ENCODE results near the gene EGFL8. TPM values are rescaled to one million over a fixed set of nuclear protein-coding genes. Genes with fewer than 3 reads are reported as not detected.
A peak's percentile ranks its signal among the peaks of the same experiment; 100 is the strongest.

EGFL8 gene
- polyA plus RNA-seq, 3 donors: 5.3 to 49.7 (median 12.4) TPM

DNA sequence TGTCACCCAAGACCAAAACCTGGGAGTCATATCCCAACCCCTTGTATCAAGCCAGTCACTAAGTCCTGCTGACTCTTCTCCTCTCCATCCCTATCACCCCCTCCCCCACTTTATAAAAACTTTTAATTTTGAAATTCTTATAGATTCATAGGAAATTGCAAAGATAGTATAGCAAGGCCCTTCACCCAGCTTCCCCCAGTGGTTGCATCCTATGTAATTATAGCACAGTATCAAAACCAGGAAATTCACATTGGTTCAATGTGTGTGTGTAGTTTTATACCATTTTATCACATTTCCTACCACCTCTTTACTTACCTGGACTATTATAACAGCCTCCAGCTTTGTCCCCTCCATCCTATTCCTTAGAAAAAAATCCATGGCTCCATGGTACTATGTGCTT, 6.3 kb upstream of the EGFL8 start:
- no peak overlapping the region for H3K27ac ChIP-seq (ENCODE audit: low read depth, low read length)

DNA sequence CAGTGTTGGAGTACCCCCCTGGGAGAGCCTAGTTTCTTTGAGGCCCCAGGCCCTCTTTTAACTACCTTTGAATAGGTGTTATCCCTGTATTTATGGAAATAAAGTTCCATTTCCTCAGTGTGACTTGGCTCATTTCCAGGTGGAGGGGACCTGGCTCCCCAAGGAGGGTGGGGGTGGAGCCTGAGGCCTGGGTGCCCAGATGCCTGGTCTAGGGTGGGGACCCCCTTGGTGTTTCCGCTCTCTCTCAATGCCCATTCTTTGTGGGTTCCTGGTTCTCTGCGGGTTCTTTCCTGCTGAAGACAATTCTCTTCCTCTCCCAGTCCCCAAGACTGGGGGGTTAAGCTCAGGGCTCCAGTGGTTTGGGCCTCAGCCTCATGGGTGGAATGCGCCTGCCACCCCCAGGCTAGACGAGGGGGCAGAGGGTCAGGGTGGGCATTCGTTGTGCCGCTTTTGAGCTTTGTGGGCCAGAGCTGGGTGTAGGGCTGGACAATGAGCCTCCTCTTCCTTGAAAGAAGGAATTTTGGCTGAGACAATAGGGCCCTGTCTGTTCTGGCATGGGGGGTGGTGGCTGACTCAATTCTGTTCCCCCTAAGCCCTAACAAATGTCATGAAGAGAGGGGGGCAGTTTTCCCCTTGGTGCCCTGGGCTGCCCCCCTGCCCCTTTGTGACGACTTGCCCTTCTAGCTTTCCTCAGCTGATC, 686 bp upstream of the EGFL8 start:
- WGBS, 3 donors: 81 to 85% (median 81%) methylated on average over 7 of the region's 7 CpGs
- H3K27ac ChIP-seq (ENCODE audit: low read depth, low read length): no peak overlapping the region

DNA sequence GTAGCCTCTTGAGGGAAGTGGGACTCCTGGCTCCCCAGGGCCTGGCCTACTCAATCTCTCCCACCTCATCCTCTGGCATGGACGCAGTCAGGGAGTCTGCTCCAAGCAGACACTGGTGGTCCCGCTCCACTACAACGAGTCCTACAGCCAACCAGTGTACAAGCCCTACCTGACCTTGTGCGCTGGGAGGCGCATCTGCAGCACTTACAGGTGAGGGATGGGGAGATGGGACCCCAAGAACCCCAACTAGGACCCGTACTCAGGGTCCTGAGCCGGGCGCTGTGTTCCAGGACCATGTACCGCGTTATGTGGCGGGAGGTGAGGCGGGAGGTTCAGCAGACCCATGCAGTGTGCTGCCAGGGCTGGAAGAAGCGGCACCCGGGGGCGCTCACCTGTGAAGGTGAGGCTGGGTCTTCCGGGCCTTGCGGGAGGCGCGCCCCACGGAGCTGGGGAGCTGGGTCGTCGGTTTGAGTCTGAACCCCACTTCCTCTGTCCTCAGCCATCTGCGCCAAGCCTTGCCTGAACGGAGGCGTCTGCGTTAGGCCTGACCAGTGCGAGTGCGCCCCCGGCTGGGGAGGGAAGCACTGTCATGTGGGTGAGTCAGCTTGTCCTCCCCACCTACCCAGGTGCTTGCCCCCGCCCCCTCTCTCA, 2.1 kb downstream of the EGFL8 start:
- H3K27ac ChIP-seq (ENCODE audit: low read depth, low read length): no peak overlapping the region
- 86 to 90% (median 86%) methylated on average over 30 of the region's 30 CpGs for WGBS, 3 donors

DNA sequence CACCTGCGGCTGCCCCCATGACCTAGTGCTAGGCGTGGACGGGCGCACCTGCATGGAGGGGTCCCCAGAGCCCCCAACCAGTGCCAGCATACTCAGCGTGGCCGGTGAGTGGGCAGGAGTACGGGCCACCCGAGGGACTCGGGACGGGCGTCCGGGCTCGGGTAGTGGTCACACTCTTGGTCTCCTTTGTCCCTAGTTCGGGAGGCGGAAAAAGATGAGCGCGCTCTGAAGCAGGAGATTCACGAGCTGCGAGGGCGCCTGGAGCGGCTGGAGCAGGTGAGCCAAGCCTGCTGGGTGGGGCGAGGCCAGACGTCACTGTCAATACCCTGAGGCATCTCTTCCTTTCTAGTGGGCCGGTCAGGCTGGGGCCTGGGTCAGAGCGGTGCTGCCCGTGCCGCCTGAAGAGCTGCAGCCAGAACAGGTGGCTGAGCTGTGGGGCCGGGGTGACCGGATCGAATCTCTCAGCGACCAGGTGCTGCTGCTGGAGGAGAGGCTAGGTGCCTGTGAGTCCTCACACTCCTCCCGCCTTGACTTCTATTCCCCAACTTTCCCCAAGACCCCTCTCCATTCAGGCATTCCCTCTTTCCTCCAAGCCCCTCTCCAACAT, 2.9 kb downstream of the EGFL8 start:
- WGBS, 3 donors: 86 to 87% (median 87%) methylated on average over 31 to 32 of the region's 32 CpGs
- H3K27ac ChIP-seq (ENCODE audit: low read depth, low read length): no peak overlapping the region

DNA sequence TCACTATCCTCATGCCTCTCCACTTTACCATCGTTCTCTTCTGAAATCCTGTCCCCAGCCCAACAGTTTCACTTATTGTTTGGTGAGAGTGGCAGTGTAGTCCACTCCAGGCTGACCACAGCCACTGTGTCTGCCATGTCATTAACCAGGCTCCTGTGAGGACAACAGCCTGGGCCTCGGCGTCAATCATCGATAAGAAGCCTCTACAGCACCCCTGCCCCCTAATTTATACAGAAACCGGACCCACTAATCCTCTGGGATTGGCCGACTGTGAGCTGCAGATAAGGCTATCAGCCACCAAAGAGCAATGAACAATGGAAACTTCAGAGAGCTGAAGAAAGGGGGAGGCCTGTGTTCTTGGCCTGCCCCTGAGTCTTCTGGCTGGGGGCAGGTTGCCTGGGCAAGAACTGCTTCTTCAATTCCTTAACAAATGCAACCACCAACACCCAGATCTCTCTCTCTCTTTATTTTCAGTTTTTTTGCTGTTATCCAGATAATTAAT, 3.4 kb downstream of the EGFL8 start:
- 44 to 80% (median 76%) methylated on average over 6 of the region's 6 CpGs for WGBS, 3 donors
- H3K27ac ChIP-seq (ENCODE audit: low read depth, low read length): no peak overlapping the region

DNA sequence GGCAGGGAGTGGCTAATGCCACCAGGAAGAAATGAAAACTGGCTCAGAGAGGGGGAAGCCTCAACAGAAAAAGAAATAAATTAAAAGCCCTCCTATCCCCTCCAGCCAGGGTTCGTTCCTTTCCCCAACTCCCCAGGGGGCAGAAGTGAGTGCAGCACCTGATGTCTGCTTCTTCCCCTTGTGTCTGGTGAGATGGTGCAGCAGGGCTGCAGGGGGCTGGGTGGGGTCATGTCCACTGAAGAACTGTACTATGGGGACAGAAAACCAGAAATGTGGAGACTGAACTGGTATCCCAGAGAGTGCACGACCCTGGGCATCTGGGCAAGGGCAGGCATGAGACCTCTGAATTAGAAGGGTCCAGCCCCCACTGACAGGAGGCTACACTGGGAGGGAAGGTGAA, 4.0 kb downstream of the EGFL8 start:
- no peak overlapping the region for H3K27ac ChIP-seq (ENCODE audit: low read depth, low read length)
- 67 to 86% (median 78%) methylated on average over 2 of the region's 2 CpGs for WGBS, 3 donors

DNA sequence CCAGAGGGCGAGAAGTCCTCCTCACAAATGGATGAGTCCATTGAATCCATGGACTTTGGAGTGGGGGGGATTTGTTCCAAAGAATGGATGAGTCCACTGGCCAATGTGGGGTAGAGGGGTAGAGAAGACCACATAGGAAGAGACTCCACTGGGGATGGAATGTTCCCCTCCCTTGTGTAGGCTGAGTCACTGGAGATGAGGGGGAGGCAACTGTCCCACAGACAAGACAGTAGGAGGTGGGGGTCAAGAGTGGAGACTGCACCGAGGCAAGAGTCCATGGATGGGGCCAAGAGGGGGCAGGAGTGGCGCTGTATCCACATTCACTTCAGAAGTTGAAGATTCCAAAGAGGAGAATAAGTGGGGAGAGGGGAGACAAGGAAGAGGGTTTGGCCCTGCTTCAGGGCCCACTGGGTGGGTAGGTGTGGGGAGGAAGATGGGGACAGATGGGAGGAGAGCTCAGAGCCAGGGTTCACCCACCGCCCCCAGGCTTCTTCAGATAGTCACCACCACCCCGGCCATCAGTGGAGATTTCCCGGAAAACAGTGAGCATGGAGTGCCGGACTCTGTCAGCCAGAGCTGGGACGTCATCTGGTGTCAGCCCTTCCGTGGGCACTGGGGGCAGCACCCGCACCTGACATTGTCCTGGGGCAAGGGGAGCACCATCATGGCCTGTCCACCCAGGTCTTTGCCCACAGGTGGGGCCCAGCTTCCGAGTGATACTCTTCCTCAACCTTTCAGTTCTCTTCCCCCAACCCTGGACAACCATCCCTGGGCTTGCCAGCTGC, 4.6 kb downstream of the EGFL8 start:
- WGBS, 3 donors: 81 to 84% (median 83%) methylated on average over 11 of the region's 11 CpGs
- no peak overlapping the region for H3K27ac ChIP-seq (ENCODE audit: low read depth, low read length)

DNA sequence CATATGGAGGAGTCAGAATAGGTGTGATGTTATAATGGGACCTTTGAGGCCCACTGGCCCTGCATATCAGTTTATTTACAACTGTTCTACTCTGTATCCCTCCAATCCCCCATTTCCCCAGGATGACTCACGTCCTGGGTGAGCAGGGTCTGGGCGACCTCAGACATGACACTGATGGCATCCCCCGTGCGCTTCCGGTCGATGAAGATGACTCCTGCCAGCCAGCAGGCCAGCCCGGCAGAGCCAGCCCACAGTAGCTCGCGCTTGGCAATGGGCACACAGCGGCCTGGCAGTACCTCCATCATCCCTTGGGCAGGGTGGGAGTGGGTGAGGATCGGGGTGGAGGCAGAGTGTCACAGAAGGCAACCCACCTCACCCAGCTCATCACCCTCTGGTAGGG, 5.9 kb downstream of the EGFL8 start:
- H3K27ac ChIP-seq (ENCODE audit: low read depth, low read length): no peak overlapping the region
- WGBS, 3 donors: 90 to 98% (median 92%) methylated on average over 11 of the region's 11 CpGs

DNA sequence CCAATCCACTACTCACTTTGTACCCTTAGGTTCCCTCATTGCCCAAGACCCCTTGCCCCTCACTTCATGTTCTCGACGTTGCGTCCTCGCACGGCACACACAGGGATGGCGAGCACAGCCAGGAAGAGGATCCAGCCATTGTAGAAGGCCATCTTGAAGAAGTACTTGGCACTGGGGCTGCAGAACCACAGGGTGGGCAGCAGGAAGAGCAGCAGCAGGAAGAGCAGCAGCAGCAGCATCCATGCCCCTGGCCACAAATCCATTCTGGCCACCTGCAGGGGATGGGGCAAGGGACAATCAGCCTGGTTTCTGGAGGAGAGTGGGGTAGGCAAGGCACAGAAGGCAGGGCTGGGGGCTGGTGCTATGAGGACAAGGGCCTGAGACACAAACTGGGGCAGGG, 6.8 kb downstream of the EGFL8 start:
- H3K27ac ChIP-seq (ENCODE audit: low read depth, low read length): no peak overlapping the region
- WGBS, 3 donors: 91 to 96% (median 95%) methylated on average over 6 of the region's 6 CpGs

DNA sequence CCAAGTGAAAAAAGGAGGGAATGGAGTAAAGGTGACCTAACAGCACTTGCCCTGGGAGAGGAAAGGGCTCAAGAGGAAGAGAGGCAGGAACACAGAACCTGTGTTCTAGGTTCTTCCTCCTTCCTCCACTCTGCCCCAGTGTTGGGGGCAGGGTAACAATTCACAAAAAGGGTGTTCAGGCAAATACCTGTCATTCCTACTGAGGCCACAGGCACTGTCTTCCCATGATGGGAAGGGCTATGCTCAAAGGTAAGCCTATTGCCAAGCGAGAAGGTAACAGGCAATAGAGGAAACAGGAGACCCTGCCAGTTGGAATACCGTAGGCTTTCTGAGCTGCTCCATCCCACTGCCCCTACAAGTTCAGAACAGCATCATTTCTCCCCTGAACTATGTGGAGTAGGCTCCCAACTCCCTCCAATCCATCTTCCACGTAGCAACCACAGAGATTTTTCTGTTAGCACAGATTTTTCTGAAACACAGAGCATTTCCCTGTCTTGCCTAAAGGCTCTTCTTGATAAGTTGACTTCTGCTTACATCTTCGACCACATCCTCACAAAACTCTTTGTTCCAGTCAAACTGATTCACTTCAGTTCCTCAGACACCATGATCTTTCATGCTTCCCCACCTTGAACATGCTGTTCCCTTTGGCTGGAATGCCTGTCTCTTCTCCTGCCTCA, 8.8 kb downstream of the EGFL8 start:
- no peak overlapping the region for H3K27ac ChIP-seq (ENCODE audit: low read depth, low read length)
- 68 to 71% (median 70%) methylated on average over 4 of the region's 4 CpGs for WGBS, 3 donors

DNA sequence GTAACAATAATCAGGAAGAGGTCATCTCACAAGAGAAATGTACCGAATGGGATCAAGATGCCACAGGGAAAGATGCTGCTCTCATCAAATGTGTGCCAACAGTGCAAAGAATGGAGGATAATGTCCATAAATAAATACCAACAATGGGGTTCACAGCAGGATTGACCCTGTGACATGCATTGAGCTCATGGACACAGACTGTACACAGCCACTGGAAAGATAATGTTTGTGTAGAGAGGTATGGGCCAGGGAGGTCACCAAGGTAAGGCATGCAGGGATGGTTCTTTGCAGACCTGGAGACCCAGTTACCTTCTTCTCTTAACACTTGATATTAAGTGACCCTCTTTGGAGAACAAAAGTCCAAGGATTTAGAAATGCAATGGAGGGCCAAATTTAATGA, 10.0 kb downstream of the EGFL8 start:
- no peak overlapping the region for H3K27ac ChIP-seq (ENCODE audit: low read depth, low read length)
- 84 to 89% (median 88%) methylated on average over 1 of the region's 1 CpG for WGBS, 3 donors

DNA sequence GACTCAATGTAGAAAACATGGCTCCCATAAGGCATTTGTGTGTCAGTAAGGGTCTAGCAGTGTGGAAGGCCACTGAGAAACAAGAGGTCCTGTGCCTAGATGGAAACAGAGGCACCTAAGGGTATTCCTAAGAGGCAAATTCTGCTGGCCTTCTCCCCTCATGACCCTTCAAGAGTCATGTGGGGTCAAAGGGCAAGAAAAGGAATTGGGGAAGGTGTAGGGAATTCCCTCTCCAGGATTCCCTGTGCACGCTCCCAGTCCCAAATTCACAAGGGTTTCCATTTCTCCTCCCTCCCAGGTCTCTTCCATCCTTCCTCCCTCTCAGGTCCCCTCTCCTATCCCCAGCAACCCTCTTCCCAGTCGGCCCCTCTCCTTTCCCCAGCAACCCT, 10.9 kb downstream of the EGFL8 start:
- 12 to 13% (median 13%) methylated on average over 2 of the region's 2 CpGs for WGBS, 3 donors
- H3K27ac ChIP-seq (ENCODE audit: low read depth, low read length): no peak overlapping the region

DNA sequence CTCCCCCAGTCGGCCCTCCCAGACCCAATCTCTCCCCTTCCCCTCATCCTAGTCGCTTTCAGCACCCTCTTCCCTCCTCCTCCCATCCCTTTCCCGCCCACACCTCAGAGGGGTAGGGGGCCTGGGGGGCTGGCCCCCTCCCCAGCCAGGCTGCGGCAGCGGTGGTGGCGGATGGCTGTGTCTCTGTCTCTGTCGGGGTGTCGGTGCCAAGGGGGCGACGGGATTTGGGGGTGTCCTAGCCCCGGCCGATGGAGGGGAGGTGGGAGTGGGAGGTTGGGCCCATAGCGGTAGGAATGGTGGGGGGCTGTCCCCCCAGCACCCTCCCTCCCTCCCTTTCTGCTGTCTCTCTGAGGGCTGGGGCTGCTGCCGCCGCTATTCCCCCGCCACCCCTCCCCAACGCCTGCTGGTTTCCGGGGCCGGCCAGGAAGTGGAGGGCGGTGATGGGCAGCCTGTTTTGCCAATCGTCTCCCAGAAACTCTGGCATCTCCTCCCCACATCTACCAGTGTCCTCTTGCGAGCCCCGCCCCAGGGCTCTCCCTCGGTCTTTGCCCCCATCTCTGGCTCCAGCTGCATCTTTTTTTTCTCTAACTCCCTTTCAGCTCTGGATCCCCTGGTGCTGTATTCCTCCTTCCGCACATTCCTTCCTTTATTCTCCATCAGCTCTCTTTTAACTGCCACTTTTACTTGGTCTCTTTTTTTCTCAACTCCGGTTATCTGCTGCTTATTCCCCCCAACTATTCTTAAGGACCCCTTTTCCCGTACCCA, 11.5 kb downstream of the EGFL8 start, which contains the start of gene AGPAT1:
Gene AGPAT1, minus strand, starts transcription at position 374 of the 765 bp plus-strand sequence. CDS start 4,588 bp downstream, outside the sequence.
- peak within 1 kb of the TSS; percentile 51 for H3K27ac ChIP-seq (ENCODE audit: low read depth, low read length)
- WGBS, 3 donors: 1% methylated on average over 23 to 27 of the region's 27 CpGs

DNA sequence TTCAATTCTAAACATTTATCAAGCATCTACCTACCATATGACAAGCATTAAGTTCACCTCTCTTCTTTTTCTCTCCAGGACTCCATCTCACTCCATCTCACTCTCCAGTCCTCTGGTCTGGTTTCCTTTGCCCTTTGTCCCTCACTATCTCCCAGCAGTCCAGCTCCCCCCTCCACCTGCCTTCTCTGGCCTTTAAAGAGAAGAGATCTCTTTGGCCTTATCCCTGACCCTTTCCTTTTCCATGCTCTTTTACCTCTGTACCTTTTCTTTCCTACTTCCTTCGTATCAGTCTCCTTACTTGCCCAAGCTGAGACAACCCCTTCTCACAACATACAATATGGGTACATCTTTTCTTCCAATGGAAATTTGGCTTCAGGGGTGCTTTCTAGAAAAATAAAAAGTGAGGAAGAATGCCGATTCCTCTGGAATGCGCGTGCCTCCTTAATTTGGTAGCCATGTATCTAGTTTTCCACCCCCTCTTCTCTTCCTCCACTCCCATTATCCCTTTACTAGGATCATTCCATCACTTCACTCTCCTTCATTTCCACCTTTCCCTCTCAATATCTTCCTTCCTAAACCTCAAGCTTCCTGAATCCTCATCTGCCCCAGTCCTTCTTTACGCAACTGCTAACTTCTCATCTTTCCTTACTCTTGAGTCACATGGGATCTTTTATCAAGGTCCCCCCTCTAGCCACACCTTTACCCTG, 12.2 kb downstream of the EGFL8 start:
- 16 to 28% (median 26%) methylated on average over 5 of the region's 5 CpGs for WGBS, 3 donors

DNA sequence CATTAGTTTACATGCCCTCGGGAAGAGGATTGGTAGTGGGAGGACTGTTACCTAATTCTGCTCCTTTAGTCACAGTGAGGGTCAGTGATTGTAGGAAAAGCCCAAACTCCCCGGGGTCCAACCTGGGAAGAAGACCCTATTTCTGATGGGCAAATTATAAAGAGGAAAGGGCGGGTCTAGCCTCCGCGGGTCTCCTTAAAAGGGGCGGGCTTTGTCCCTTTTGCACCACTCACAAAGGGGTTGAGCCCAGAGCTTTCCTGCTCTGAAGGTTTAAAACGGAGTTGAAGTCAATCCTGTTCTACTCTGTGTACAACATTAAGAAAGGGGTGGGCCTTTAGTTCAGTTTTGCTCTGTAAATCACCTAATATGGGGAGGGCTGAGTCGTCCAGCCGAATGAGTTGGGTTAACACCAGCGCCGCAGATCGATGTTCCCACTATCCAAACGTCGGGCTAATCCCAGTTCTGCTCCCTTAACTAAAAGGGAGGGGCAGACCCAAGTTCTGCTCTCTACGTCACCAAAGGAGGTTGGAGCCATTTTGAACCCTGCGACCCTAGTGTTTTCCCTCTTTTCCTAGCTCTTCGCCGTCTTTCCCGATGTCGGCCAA, 12.9 kb downstream of the EGFL8 start:
- WGBS, 3 donors: 0 to 1% (median 0%) methylated on average over 19 to 20 of the region's 20 CpGs
- peak overlapping the region; percentile 51 for H3K27ac ChIP-seq (ENCODE audit: low read depth, low read length)

More for the DNA sequence above, 12.2 kb downstream of the EGFL8 start:
- H3K27ac ChIP-seq (ENCODE audit: low read depth, low read length): peak overlapping the region; percentile 51

DNA sequence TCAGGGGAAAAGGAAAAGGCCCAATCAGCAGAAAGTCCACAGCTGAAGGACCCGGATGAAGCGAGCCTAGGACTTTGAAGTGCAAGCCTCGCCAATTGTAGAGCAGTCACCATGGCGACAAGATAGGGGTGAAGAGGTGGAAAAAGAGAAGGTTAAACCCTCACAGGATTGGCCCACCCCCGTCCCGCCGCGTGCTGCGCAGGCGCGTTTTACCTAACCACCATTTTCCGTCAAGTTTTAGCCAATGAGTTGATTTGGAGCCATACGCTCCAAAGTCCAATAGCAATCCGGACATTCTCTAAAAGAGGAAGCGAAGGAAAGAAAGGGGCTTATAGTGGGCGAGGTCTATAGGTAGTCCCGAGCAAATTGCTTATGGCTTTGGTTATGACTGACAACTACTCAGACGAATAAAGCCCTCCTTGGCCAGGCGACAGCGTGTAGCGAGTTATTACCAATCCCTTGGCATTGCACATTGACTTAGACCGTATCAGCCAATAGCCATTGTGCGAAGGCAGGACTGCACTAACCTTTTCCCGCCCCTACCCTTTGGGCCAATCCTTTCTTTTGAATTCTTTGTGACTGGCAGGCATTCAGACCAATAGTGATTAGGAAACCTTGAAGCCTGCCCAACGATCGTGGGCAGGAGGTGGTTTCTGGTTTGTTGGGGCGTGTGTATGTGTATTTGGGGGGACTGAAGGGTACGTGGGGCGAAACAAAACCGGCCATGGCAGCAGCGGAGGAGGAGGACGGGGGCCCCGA, 13.6 kb downstream of the EGFL8 start, which contains the start of gene RNF5:
Gene RNF5, plus strand, starts transcription at position 618 of the 759 bp plus-strand sequence. Its CDS starts 107 bp downstream, at position 725.
- H3K27ac ChIP-seq (ENCODE audit: low read depth, low read length): peak within 1 kb of the TSS; percentile 51
- 0 to 1% (median 0%) methylated on average over 33 of the region's 33 CpGs for WGBS, 3 donors

Measured in adipose tissue (tissue), 3 donors.